PC-9 (cell line): ENCODE measurements around the gene KLF12.

Experiments
- CTCF ChIP-seq: fragments of 200-600 bp; sonication (generic); conservative IDR thresholded peaks from 2 replicates; pipeline ENCODE4 v1.6.1; 2017; ENCODE audit warnings: mixed run types, antibody characterized with exemption, mild to moderate bottlenecking, moderate library complexity
- EZH2 ChIP-seq: fragments of 200-600 bp; sonication (generic); IDR thresholded peaks from 2 replicates; pipeline ENCODE4 v1.8.0; 2017; ENCODE audit warnings: antibody characterized with exemption, low read depth

- TF ChIP-seq CTCF (no peak), EZH2 (no peak)
Measured at GRCh38 chr13:74114202-74114601, 20.0 kb downstream of the KLF12 start.
